Stomach (tissue), 4 donors: ENCODE results near the gene DEFB118.

ENCODE experiments used
- EP300 ChIP-seq: sonication (generic); formaldehyde crosslinking; IDR thresholded peaks from one replicate; pipeline ENCODE4 v1.6.1; 2017; ENCODE audit warnings: antibody characterized with exemption
- POLR2A ChIP-seq, 4 donors: fragments of 450-650 bp; IDR thresholded peaks; one replicate each; pipeline ENCODE4 v1.6.1; 2016; ENCODE audit warnings: antibody characterized with exemption in 4 of 4, control low read depth in 2 of 4, mild to moderate bottlenecking in 1 of 4, moderate library complexity in 1 of 4
- POLR2AphosphoS5 ChIP-seq, 3 donors: sonication (generic); formaldehyde crosslinking; IDR thresholded peaks; one replicate each; pipeline ENCODE4 v1.6.1; 2016; ENCODE audit warnings: antibody characterized with exemption in 3 of 3
- TF ChIP-seq, protein P1 (sequence below), 7 experiments: fragments of 450-650 bp in 4 of 7; fragments of 200-600 bp in 3 of 7; sonication (generic) in 3 of 7; IDR thresholded peaks; one replicate each; pipeline ENCODE4 v1.5.1; 2016 to 2019; ENCODE audit warnings: antibody characterized with exemption in 7 of 7, control low read depth in 2 of 7, mild to moderate bottlenecking in 1 of 7

DNA sequence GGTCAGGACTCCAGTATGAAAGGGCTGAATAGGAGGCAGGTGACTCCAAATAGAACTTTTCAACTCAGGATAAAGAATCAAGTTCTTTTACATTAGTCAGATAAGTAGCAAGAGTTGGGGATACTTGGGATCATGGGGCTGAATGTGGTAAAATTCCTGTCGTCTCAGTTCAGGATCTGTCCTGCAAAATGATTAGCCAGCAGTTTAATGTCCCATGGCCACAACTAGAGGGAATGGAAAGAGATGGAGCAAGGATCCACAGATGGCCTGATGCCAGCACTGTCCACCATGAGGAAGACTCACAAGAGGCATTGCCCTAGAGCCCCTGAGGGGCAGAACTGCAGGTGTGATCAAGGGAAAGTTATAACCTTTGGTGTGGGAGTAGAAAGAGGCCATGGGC is 35.5 kb downstream of the DEFB118 start:
- TF ChIP-seq, protein P1, sequence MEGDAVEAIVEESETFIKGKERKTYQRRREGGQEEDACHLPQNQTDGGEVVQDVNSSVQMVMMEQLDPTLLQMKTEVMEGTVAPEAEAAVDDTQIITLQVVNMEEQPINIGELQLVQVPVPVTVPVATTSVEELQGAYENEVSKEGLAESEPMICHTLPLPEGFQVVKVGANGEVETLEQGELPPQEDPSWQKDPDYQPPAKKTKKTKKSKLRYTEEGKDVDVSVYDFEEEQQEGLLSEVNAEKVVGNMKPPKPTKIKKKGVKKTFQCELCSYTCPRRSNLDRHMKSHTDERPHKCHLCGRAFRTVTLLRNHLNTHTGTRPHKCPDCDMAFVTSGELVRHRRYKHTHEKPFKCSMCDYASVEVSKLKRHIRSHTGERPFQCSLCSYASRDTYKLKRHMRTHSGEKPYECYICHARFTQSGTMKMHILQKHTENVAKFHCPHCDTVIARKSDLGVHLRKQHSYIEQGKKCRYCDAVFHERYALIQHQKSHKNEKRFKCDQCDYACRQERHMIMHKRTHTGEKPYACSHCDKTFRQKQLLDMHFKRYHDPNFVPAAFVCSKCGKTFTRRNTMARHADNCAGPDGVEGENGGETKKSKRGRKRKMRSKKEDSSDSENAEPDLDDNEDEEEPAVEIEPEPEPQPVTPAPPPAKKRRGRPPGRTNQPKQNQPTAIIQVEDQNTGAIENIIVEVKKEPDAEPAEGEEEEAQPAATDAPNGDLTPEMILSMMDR (IDR thresholded peaks at IDR 0.05), result no peak
- TF ChIP-seq EP300 (no peak), POLR2AphosphoS5 (IDR thresholded peaks at IDR 0.05) (no peak), POLR2A (IDR thresholded peaks at IDR 0.05) (no peak)
